ENCODE results near the gene ZMYND11. TPM values are rescaled to one million over a fixed set of nuclear protein-coding genes. Genes with fewer than 3 reads are reported as not detected.

The ZMYND11 gene
- total RNA-seq, 1 experiment from 2014 or later, result 37.5 TPM

GRCh38 chr10:271201-271600 is 135.9 kb downstream of the ZMYND11 start:
- no peak for DNase-seq (ENCODE audit: low read depth, low spot score)
- ChIA-PET POLR2A (no interaction called here), CTCF (no interaction called here)
- H3K9me3 ChIP-seq (ENCODE audit: control insufficient read depth, insufficient read depth, low read depth, low read length), result no peaks in the 10 kb centered on the region
- in situ Hi-C loops (cut with HindIII; ENCODE audit: low pct_unique_long_range_greater_than_20kb, low sequenced_read_pairs) (no loop called here), intact Hi-C loops (cut with micrococcal nuclease; ENCODE audit: unreplicated experiment) (no loop called here)
- no peak for ATAC-seq
- no peak overlapping the region for H3K4me3 ChIP-seq (ENCODE audit: low read depth in 2 of 2, low read length in 2 of 2)
- BruUV-seq (replicated peaks), result no TSS peak
- H3K4me1 ChIP-seq (ENCODE audit: control insufficient read depth, insufficient read depth, low read length), result no peaks in the 10 kb centered on the region
- no peaks in the 10 kb centered on the region for H3K36me3 ChIP-seq (ENCODE audit: control insufficient read depth, insufficient read depth, low read length)
- H3K27ac ChIP-seq (ENCODE audit: low read length), result no peak overlapping the region
- no peaks in the 10 kb centered on the region for H3K27me3 ChIP-seq (ENCODE audit: control insufficient read depth, insufficient read depth, low read length)
- TF ChIP-seq SIN3A (IDR thresholded peaks at IDR 0.05; ENCODE audit: borderline replicate concordance, insufficient read depth, low read depth, low read length), result no peak
- TF ChIP-seq TCF7L2 (IDR thresholded peaks at IDR 0.05; ENCODE audit: low read depth, low read length), result no peak
- TF ChIP-seq CTCF (IDR thresholded peaks at IDR 0.05), result no peak
- no peak for TF ChIP-seq POLR2AphosphoS5 (IDR thresholded peaks at IDR 0.05; ENCODE audit: low read depth, low read length)
- TF ChIP-seq REST (IDR thresholded peaks at IDR 0.05; ENCODE audit: insufficient read depth in 1 of 2, low read depth in 2 of 2, low read length in 1 of 2), result no peak

GRCh38 chr10:271722-272121 is 136.5 kb downstream of the ZMYND11 start:
- DNase-seq (ENCODE audit: low read depth, low spot score) (no peak), ATAC-seq (no peak)
- Histone ChIP-seq H3K4me1 (ENCODE audit: control insufficient read depth, insufficient read depth, low read length) (no peaks in the 10 kb centered on the region), H3K36me3 (ENCODE audit: control insufficient read depth, insufficient read depth, low read length) (no peaks in the 10 kb centered on the region), H3K4me3 (ENCODE audit: low read depth in 2 of 2, low read length in 2 of 2) (no peak overlapping the region), H3K27me3 (ENCODE audit: control insufficient read depth, insufficient read depth, low read length) (no peaks in the 10 kb centered on the region), H3K9me3 (ENCODE audit: control insufficient read depth, insufficient read depth, low read depth, low read length) (no peaks in the 10 kb centered on the region), H3K27ac (ENCODE audit: low read length) (no peak overlapping the region)
- ChIA-PET POLR2A (no interaction called here), CTCF (no interaction called here)
- no peak for TF ChIP-seq TCF7L2 (IDR thresholded peaks at IDR 0.05; ENCODE audit: low read depth, low read length)
- TF ChIP-seq CTCF (IDR thresholded peaks at IDR 0.05), result no peak
- no peak for TF ChIP-seq REST (IDR thresholded peaks at IDR 0.05; ENCODE audit: insufficient read depth in 1 of 2, low read depth in 2 of 2, low read length in 1 of 2)
- no peak for TF ChIP-seq SIN3A (IDR thresholded peaks at IDR 0.05; ENCODE audit: borderline replicate concordance, insufficient read depth, low read depth, low read length)
- TF ChIP-seq POLR2AphosphoS5 (IDR thresholded peaks at IDR 0.05; ENCODE audit: low read depth, low read length), result no peak
- intact Hi-C loops (cut with micrococcal nuclease; ENCODE audit: unreplicated experiment) (no loop called here), in situ Hi-C loops (cut with HindIII; ENCODE audit: low pct_unique_long_range_greater_than_20kb, low sequenced_read_pairs) (no loop called here)
- BruUV-seq (replicated peaks), result no TSS peak

Data from Panc1 (cell line).